Neural progenitor cell (in vitro differentiated cells): ENCODE results near the gene TOX2. TPM values are rescaled to one million over a fixed set of nuclear protein-coding genes. Genes with fewer than 3 reads are reported as not detected.
A peak's percentile ranks its signal among the peaks of the same experiment; 100 is the strongest.

Experiments
- DNase-seq: peaks from one replicate; pipeline ENCODE4 v3.0.0-alpha.2; 2016; ENCODE audit warnings: low spot score
- H2AFZ ChIP-seq: fragments of 200-600 bp; sonication (generic); replicated peaks from 2 replicates; pipeline ENCODE4 v1.6.1; 2016; ENCODE audit warnings: antibody characterized with exemption
- H3F3A ChIP-seq: fragments of 200-600 bp; sonication (generic); 2 replicates; pipeline ENCODE4 v1.6.1; 2016; ENCODE audit warnings: antibody characterized with exemption, low read depth
- H3K27ac ChIP-seq: fragments of 200-600 bp; sonication (generic); 2 replicates; pipeline ENCODE4 v1.5.1; 2016; ENCODE audit warnings: mild to moderate bottlenecking
- H3K27me3 ChIP-seq: fragments of 200-600 bp; sonication (generic); 2 replicates; pipeline ENCODE4 v1.6.1; 2016; ENCODE audit warnings: mild to moderate bottlenecking, moderate library complexity
- H3K36me3 ChIP-seq: fragments of 200-600 bp; sonication (generic); 2 replicates; pipeline ENCODE4 v1.5.1; 2016
- H3K4me1 ChIP-seq: fragments of 200-600 bp; sonication (generic); 2 replicates; pipeline ENCODE4 v1.6.1; 2016; ENCODE audit warnings: mixed run types
- H3K4me2 ChIP-seq: fragments of 200-600 bp; sonication (generic); 2 replicates; pipeline ENCODE4 v1.6.1; 2016
- H3K4me3 ChIP-seq: fragments of 200-600 bp; sonication (generic); 2 replicates; pipeline ENCODE4 v1.5.1; 2016
- H3K79me2 ChIP-seq: fragments of 200-600 bp; sonication (generic); 2 replicates; pipeline ENCODE4 v1.6.1; 2016; ENCODE audit warnings: low read depth
- H3K9ac ChIP-seq: fragments of 200-600 bp; sonication (generic); 2 replicates; pipeline ENCODE4 v1.6.1; 2016
- H3K9me3 ChIP-seq: fragments of 200-600 bp; sonication (generic); 2 replicates; pipeline ENCODE4 v1.5.1; 2016; ENCODE audit warnings: low read depth
- H4K20me1 ChIP-seq: fragments of 200-600 bp; sonication (generic); 2 replicates; pipeline ENCODE4 v1.6.1; 2016; ENCODE audit warnings: low read depth
- H3K27ac Mint-ChIP-seq: 3 replicates; pipeline ENCODE4 v1.8.0; 2021; ENCODE audit warnings: mixed read lengths
- H3K27me3 Mint-ChIP-seq: 2 replicates; pipeline ENCODE4 v1.8.0; 2022; ENCODE audit warnings: low read depth, mild to moderate bottlenecking, inconsistent platforms, moderate library complexity, mixed read lengths; ENCODE audit not compliant: insufficient read depth
- H3K36me3 Mint-ChIP-seq: 3 replicates; pipeline ENCODE4 v1.8.0; 2021; ENCODE audit warnings: mixed read lengths
- H3K4me1 Mint-ChIP-seq: 3 replicates; pipeline ENCODE4 v1.8.0; 2021; ENCODE audit warnings: mixed read lengths
- H3K4me3 Mint-ChIP-seq: 3 replicates; pipeline ENCODE4 v1.8.0; 2021; ENCODE audit warnings: mild to moderate bottlenecking, moderate library complexity, mixed read lengths
- H3K9me3 Mint-ChIP-seq: 3 replicates; pipeline ENCODE4 v1.8.0; 2020; ENCODE audit warnings: mixed read lengths
- EZH2 ChIP-seq: fragments of 200-600 bp; sonication (generic); IDR thresholded peaks from 2 replicates; pipeline ENCODE4 v1.6.1; 2017; ENCODE audit warnings: antibody characterized with exemption, mild to moderate bottlenecking, moderate library complexity
- EZH2phosphoT487 ChIP-seq: fragments of 200-600 bp; sonication (generic); IDR thresholded peaks from 2 replicates; pipeline ENCODE4 v1.6.1; 2017; ENCODE audit warnings: antibody characterized with exemption
- total RNA-seq: library from RNA; depleted of rRNA; stranded (reverse); fragments of >200 nt; gene quantifications from 2 replicates; pipeline ENCODE4 v1.2.3, GENCODE V29; 2015; ENCODE audit warnings: low replicate concordance
- TF ChIP-seq, protein P1 (sequence below): fragments of 200-600 bp; sonication (generic); IDR thresholded peaks from 2 replicates; pipeline ENCODE4 v1.5.1; 2017; ENCODE audit warnings: antibody characterized with exemption, mild to moderate bottlenecking

Gene TOX2
- total RNA-seq, 1 donor from 2014 or later: not detected

DNA sequence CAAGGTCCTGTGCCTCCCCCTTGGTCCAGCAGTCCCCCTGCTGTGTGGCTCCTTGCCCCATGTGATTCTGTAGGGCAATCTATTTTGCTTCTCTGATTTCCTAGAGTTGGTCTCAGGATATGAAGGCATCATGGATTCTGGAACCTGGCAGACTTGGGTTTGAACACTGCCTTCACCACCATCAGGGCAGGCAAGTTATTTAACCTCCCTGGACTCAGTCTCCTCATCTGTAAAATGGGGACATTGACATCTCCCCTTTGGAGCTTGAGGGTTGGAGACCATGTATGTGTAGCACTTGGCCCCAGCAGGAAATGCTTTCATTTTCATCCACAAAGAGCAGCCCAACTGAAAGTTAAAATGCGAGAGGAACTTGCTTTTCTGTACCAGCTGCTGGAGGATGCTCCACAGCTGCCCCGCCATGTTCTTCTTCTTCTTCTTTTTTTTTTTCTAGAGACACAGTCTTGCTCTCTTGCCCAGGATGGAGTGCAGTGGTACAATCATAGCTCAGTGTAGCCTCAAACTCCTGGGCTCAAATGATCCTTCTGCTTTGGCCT is 6.7 kb downstream of the TOX2 start:
- Mint-ChIP-seq H3K4me3 (no peak overlapping the region), H3K27me3 (peaks cover 19% of the 10 kb centered on the region), H3K9me3 (no peaks in the 10 kb centered on the region), H3K4me1 (peaks cover 26% of the 10 kb centered on the region), H3K36me3 (no peaks in the 10 kb centered on the region), H3K27ac (no peak overlapping the region)
- Histone ChIP-seq H3K36me3 (no peaks in the 10 kb centered on the region), H3K4me1 (peaks cover 5% of the 10 kb centered on the region), H2AFZ (no peak overlapping the region), H3K27ac (no peak overlapping the region), H3K4me2 (no peak overlapping the region), H3K9me3 (no peaks in the 10 kb centered on the region), H3K4me3 (no peak overlapping the region), H3K27me3 (peaks cover 23% of the 10 kb centered on the region), H3K79me2 (no peaks in the 10 kb centered on the region), H3K9ac (no peak overlapping the region), H4K20me1 (no peaks in the 10 kb centered on the region), H3F3A (peaks cover 9% of the 10 kb centered on the region)
- no peak for DNase-seq
- TF ChIP-seq EZH2phosphoT487: no peak
- no peak for TF ChIP-seq EZH2
- TF ChIP-seq, protein P1, sequence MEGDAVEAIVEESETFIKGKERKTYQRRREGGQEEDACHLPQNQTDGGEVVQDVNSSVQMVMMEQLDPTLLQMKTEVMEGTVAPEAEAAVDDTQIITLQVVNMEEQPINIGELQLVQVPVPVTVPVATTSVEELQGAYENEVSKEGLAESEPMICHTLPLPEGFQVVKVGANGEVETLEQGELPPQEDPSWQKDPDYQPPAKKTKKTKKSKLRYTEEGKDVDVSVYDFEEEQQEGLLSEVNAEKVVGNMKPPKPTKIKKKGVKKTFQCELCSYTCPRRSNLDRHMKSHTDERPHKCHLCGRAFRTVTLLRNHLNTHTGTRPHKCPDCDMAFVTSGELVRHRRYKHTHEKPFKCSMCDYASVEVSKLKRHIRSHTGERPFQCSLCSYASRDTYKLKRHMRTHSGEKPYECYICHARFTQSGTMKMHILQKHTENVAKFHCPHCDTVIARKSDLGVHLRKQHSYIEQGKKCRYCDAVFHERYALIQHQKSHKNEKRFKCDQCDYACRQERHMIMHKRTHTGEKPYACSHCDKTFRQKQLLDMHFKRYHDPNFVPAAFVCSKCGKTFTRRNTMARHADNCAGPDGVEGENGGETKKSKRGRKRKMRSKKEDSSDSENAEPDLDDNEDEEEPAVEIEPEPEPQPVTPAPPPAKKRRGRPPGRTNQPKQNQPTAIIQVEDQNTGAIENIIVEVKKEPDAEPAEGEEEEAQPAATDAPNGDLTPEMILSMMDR: no peak

DNA sequence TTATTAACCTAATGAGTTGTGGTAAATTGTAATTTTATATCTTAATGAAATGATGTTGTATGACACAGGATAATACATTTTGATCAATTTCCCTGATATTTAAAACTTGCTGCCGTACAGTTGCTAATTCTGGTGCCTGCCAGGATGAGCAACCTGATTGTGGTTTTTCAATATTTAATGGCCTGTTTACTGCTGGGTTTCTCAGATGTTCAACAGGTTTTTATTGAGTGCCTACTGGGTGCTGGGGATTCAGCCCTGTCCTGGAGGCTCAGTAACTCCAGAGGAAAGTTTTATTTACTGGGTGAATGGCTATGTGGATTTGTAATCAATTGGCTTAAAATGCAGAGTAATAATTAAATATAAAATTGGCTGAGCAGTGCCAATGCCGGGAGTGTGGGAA is 8.0 kb downstream of the TOX2 start:
- no peak for TF ChIP-seq EZH2phosphoT487
- TF ChIP-seq, protein P1: no peak
- TF ChIP-seq EZH2: no peak
- Mint-ChIP-seq H3K4me1 (peaks cover 25% of the 10 kb centered on the region), H3K36me3 (no peaks in the 10 kb centered on the region), H3K27ac (no peak overlapping the region), H3K27me3 (peaks cover 13% of the 10 kb centered on the region), H3K4me3 (no peak overlapping the region), H3K9me3 (no peaks in the 10 kb centered on the region)
- no peaks in the 10 kb centered on the region for H3K36me3 ChIP-seq
- no peaks in the 10 kb centered on the region for H3F3A ChIP-seq
- H3K9me3 ChIP-seq: no peaks in the 10 kb centered on the region
- H3K4me2 ChIP-seq: no peak overlapping the region
- no peak overlapping the region for H3K4me3 ChIP-seq
- H3K79me2 ChIP-seq: no peaks in the 10 kb centered on the region
- H3K9ac ChIP-seq: no peak overlapping the region
- peaks cover 10% of the 10 kb centered on the region for H3K27me3 ChIP-seq
- no peaks in the 10 kb centered on the region for H3K4me1 ChIP-seq
- H4K20me1 ChIP-seq: no peaks in the 10 kb centered on the region
- H2AFZ ChIP-seq: no peak overlapping the region
- H3K27ac ChIP-seq: no peak overlapping the region
- DNase-seq: no peak

DNA sequence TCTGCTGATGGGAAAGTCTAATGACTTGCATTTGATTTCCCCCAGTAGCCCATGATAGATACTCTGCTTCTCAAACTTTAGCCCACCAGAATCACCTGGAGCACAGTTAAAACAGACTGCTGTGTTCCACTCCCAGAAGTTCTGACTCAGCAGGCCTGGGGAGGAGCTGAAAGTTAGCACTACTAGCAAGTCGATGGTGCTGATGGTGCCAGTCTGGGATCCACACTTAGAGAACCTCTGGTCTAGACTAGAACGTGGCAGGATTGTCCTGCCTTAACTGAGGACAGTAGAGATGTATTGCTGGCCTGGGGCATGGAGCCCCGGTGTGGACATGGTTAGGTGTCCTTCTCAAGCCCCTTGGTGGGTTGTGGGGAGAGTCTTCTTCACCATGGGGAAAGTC is 8.7 kb downstream of the TOX2 start:
- no peaks in the 10 kb centered on the region for H3K36me3 Mint-ChIP-seq
- Histone ChIP-seq H3K36me3 (no peaks in the 10 kb centered on the region), H2AFZ (no peak overlapping the region), H4K20me1 (no peaks in the 10 kb centered on the region), H3K27me3 (peaks cover 2% of the 10 kb centered on the region), H3K4me2 (no peak overlapping the region), H3K27ac (no peak overlapping the region), H3F3A (no peaks in the 10 kb centered on the region), H3K79me2 (no peaks in the 10 kb centered on the region), H3K9me3 (no peaks in the 10 kb centered on the region), H3K4me3 (no peak overlapping the region), H3K4me1 (no peaks in the 10 kb centered on the region), H3K9ac (no peak overlapping the region)
- H3K27me3 Mint-ChIP-seq: peaks cover 13% of the 10 kb centered on the region
- H3K4me1 Mint-ChIP-seq: peaks cover 24% of the 10 kb centered on the region
- H3K4me3 Mint-ChIP-seq: no peak overlapping the region
- peak overlapping the region; percentile 67 for H3K27ac Mint-ChIP-seq
- DNase-seq: no peak
- no peaks in the 10 kb centered on the region for H3K9me3 Mint-ChIP-seq
- TF ChIP-seq EZH2phosphoT487: no peak
- TF ChIP-seq, protein P1: no peak
- TF ChIP-seq EZH2: no peak
